Endothelial cell of umbilical vein (primary cell): Measurements from ENCODE around the gene TMEM154. TPM values are rescaled to one million over a fixed set of nuclear protein-coding genes. Genes with fewer than 3 reads are reported as not detected.

Experiments used
- BruUV-seq: library from RNA; stranded (reverse); fragments of 400-500 nt; replicated peaks from 2 replicates; lab custom pipeline; 2021; lab: Mats Ljungman, UMichigan
- CTCF ChIA-PET: fragments of 300-600, 350-600 bp; sonication (Branson Sonifier 250); formaldehyde crosslinking; loops from one replicate; lab custom pipeline; 2021; ENCODE audit warnings: antibody characterized with exemption, inconsistent platforms; lab: Charles Lee
- POLR2A ChIA-PET: fragments of 300-600, 350-600 bp; sonication (Branson Sonifier 250); formaldehyde crosslinking; loops from one replicate; lab custom pipeline; 2021; ENCODE audit warnings: antibody characterized with exemption, inconsistent platforms; lab: Charles Lee
- DNase-seq: peaks from one replicate; pipeline ENCODE4 v3.0.0-alpha.2; 2011; ENCODE audit warnings: low read depth, low spot score
- FAIRE-seq: peaks from 2 replicates; lab custom pipeline; 2011; peaks lifted over from hg19 to GRCh38; lab: Jason Lieb, UNC
- H2AFZ ChIP-seq: 2 replicates; pipeline ENCODE4 v1.6.0; 2012; ENCODE audit warnings: low read depth, low read length, control low read depth, inconsistent platforms
- H3K27ac ChIP-seq: 2 replicates; pipeline ENCODE4 v1.5.1; 2011; ENCODE audit warnings: low read depth, mild to moderate bottlenecking, control low read depth, low read length, moderate library complexity; ENCODE audit not compliant: insufficient read depth
- H3K27me3 ChIP-seq, 2 experiments: 2 replicates each; pipeline versions ENCODE4 v1.6.0 to v1.6.1; 2011; ENCODE audit warnings: low read length in 2 of 2, mixed read lengths in 1 of 2; ENCODE audit not compliant: control insufficient read depth in 2 of 2, insufficient read depth in 2 of 2
- H3K36me3 ChIP-seq, 2 experiments: 2 replicates in 1 of 2; 3 replicates in 1 of 2; pipeline ENCODE4 v1.5.1; 2011; ENCODE audit warnings: low read length in 2 of 2, mild to moderate bottlenecking in 1 of 2, moderate library complexity in 1 of 2; ENCODE audit not compliant: control insufficient read depth in 2 of 2, insufficient read depth in 2 of 2; ENCODE audit errors: extremely low read depth in 1 of 2
- H3K4me1 ChIP-seq: 3 replicates; pipeline ENCODE4 v1.5.1; 2011; ENCODE audit warnings: mild to moderate bottlenecking, low read length; ENCODE audit not compliant: control insufficient read depth, insufficient read depth; ENCODE audit errors: extremely low read depth
- H3K4me2 ChIP-seq: 2 replicates; pipeline ENCODE4 v1.6.1; 2011; ENCODE audit warnings: low read length, control low read depth, mixed read lengths; ENCODE audit not compliant: insufficient read depth
- H3K4me3 ChIP-seq, 3 experiments: fragments of 200-600 bp in 1 of 3; sonication (generic), shearing (Covaris generic) in 1 of 3; replicated peaks in 1 of 3; 2 replicates each; pipeline ENCODE4 v1.5.1; 2011 to 2016; ENCODE audit warnings: control low read depth in 3 of 3, low read length in 3 of 3, mild to moderate bottlenecking in 2 of 3, inconsistent platforms in 1 of 3, low read depth in 1 of 3, moderate library complexity in 1 of 3; ENCODE audit not compliant: insufficient read depth in 1 of 3
- H3K79me2 ChIP-seq: 2 replicates; pipeline ENCODE4 v1.6.0; 2012; ENCODE audit warnings: low read length, inconsistent platforms; ENCODE audit not compliant: control insufficient read depth, insufficient read depth
- H3K9ac ChIP-seq: replicated peaks from 2 replicates; pipeline ENCODE3; 2011; ENCODE audit warnings: low read length, control low read depth; ENCODE audit not compliant: insufficient read depth; ENCODE audit errors: extremely low read depth
- H3K9me1 ChIP-seq: replicated peaks from 3 replicates; pipeline ENCODE4 v1.6.0; 2011; ENCODE audit warnings: mild to moderate bottlenecking, low read length; ENCODE audit not compliant: control insufficient read depth, insufficient read depth; ENCODE audit errors: extremely low read depth
- H3K9me3 ChIP-seq: replicated peaks from 2 replicates; pipeline ENCODE4 v1.5.1; 2012; ENCODE audit warnings: low read length, inconsistent platforms; ENCODE audit not compliant: control insufficient read depth, insufficient read depth
- H4K20me1 ChIP-seq: replicated peaks from 2 replicates; pipeline ENCODE3; 2011; ENCODE audit warnings: mild to moderate bottlenecking, low read length; ENCODE audit not compliant: control insufficient read depth, insufficient read depth; ENCODE audit errors: extremely low read depth
- CTCF ChIP-seq, 2 donors: IDR thresholded peaks; 1 replicate in 1 of 2; 2 replicates in 1 of 2; pipeline ENCODE4 v1.5.1; 2011; ENCODE audit warnings: low read length in 2 of 2, mild to moderate bottlenecking in 2 of 2, moderate library complexity in 2 of 2, control low read depth in 1 of 2, inconsistent platforms in 1 of 2, low read depth in 1 of 2; ENCODE audit not compliant: insufficient read depth in 1 of 2; ENCODE audit errors: extremely low read depth in 1 of 2
- EZH2 ChIP-seq: IDR thresholded peaks from 2 replicates; pipeline ENCODE4 v1.6.1; 2012; ENCODE audit warnings: borderline replicate concordance, low read depth, mild to moderate bottlenecking, moderate library complexity, low read length, inconsistent platforms; ENCODE audit not compliant: severe bottlenecking
- FOS ChIP-seq: IDR thresholded peaks from 2 replicates; pipeline ENCODE4 v1.6.1; 2011; ENCODE audit warnings: mild to moderate bottlenecking, low read length, moderate library complexity, borderline replicate concordance; ENCODE audit not compliant: insufficient read depth
- GATA2 ChIP-seq: IDR thresholded peaks from 2 replicates; pipeline ENCODE4 v1.7.0; 2011; ENCODE audit warnings: low read depth, mild to moderate bottlenecking, moderate library complexity, mixed read lengths, low read length; ENCODE audit not compliant: insufficient read length, insufficient read depth
- JUN ChIP-seq: IDR thresholded peaks from 2 replicates; pipeline ENCODE4 v1.6.1; 2011; ENCODE audit warnings: borderline replicate concordance, low read depth; ENCODE audit not compliant: insufficient read length, insufficient read depth
- MYC ChIP-seq: IDR thresholded peaks from one replicate; pipeline ENCODE4 v1.6.1; 2011; ENCODE audit warnings: mild to moderate bottlenecking, low read depth, low read length
- POLR2A ChIP-seq: IDR thresholded peaks from 2 replicates; pipeline ENCODE4 v1.6.1; 2012; ENCODE audit warnings: low read depth, mild to moderate bottlenecking, control low read depth, low read length
- POLR2AphosphoS5 ChIP-seq: IDR thresholded peaks from 2 replicates; pipeline ENCODE4 v1.6.1; 2012; ENCODE audit warnings: low read depth, mild to moderate bottlenecking, control low read depth, low read length, moderate library complexity; ENCODE audit not compliant: insufficient read depth
- dilution Hi-C: fragments of 300-500 bp; cut with MboI; formaldehyde crosslinking; loops from one replicate; pipeline ENCODE4 v1.15.0; 2019; ENCODE audit warnings: low sequenced_read_pairs; ENCODE audit not compliant: extremely low pct_ligation_motif_present
- intact Hi-C: fragments of 100-400 bp; cut with micrococcal nuclease; formaldehyde crosslinking; loops from one replicate; pipeline ENCODE4 v1.10.0; 2022
- polyA plus RNA-seq, 4 experiments: library from polyadenylated mRNA; depleted of rRNA in 3 of 4; stranded (reverse) in 3 of 4; unstranded in 1 of 4; fragments of >200 nt; gene quantifications; 2 replicates each; pipeline versions ENCODE4 v1.2.1 to v1.2.3, GENCODE V29; 2011 to 2012; ENCODE audit warnings: missing spikeins in 1 of 4
- total RNA-seq: library from RNA; stranded (reverse); gene quantifications from 2 replicates; pipeline ENCODE4 v1.2.3, GENCODE V29; 2021
- TF ChIP-seq, protein P1 (sequence below): IDR thresholded peaks from 2 replicates; pipeline ENCODE4 v1.6.1; 2011; ENCODE audit not compliant: insufficient read depth, insufficient read length

TMEM154 gene
- total and polyA plus RNA-seq, 2 donors (not counting 3 experiments of a cell fraction or from before 2014, with no cell fraction given) = 5.4 to 50.0 TPM

- H3K4me1 ChIP-seq = no peaks in the 10 kb centered on the region
- intact Hi-C loops (no loop called here), dilution Hi-C loops (no loop called here)
- CTCF ChIA-PET = interaction anchor here (0.8 to 1.5 kb wide), 3 partner anchors 11 to 79 kb away, joined by 3 to 7 read pairs (median 5); no protein-coding TSS in a partner anchor
- H3K4me3 ChIP-seq = no peak overlapping the region
- DNase-seq = no peak
- FAIRE-seq = no peak
- TF ChIP-seq POLR2AphosphoS5 = no peak
- no peak for TF ChIP-seq EZH2
- no peak for TF ChIP-seq POLR2A
- no peak for TF ChIP-seq GATA2
- TF ChIP-seq FOS = no peak
- TF ChIP-seq MYC = no peak
- TF ChIP-seq JUN = no peak
- TF ChIP-seq, protein P1, sequence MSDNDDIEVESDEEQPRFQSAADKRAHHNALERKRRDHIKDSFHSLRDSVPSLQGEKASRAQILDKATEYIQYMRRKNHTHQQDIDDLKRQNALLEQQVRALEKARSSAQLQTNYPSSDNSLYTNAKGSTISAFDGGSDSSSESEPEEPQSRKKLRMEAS = no peak
- TF ChIP-seq CTCF (IDR thresholded peaks at IDR 0.05; ENCODE audit: extremely low read depth in 1 of 2, insufficient read depth in 1 of 2, low read depth in 1 of 2, low read length in 2 of 2) = no peak
- peaks cover 0 to 4% of the 10 kb centered on the region in 2 experiments for H3K27me3 ChIP-seq
- H3K4me2 ChIP-seq = no peak overlapping the region
- POLR2A ChIA-PET = no interaction called here
- no peak overlapping the region for H3K27ac ChIP-seq
- no peak overlapping the region for H2AFZ ChIP-seq
- no peak overlapping the region for H3K9ac ChIP-seq
- no peaks in the 10 kb centered on the region for H3K9me3 ChIP-seq
- H3K9me1 ChIP-seq = no peaks in the 10 kb centered on the region
- H3K36me3 ChIP-seq = no peaks in the 10 kb centered on the region
- no peaks in the 10 kb centered on the region for H3K79me2 ChIP-seq
- BruUV-seq = no TSS peak
- H4K20me1 ChIP-seq = no peaks in the 10 kb centered on the region
Measured at GRCh38 chr4:152579916-152580315, 99.9 kb downstream of the TMEM154 start.
